Measurements from ENCODE around the gene FILIP1L. TPM values are rescaled to one million over a fixed set of nuclear protein-coding genes. Genes with fewer than 3 reads are reported as not detected.

Gene FILIP1L
- total RNA-seq, 1 experiment from 2014 or later: 15.5 TPM

DNA sequence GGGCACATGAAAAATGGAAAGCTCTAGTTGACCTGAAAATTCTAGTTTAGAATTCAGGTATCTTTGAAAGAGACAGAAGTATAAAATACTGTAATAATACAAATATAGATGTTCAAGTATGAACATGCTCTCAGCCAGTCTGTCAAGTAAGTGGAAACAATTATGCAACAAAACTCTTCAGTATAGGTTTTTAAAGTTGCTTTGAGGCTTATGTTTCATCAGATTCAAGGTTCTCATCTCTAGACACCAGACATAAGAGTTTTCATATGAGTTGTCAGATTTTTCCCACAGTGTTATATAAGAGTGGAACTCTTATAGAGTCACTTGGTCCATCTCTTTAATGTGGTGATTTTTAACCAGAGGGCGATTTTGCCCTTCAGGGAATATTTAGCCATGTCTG lies 274.7 kb downstream of the FILIP1L start:
- POLR2A ChIA-PET: no interaction called here
- Histone ChIP-seq H3K4me3 (ENCODE audit: low read depth, low read length) (no peak overlapping the region), H3K9me3 (no peaks in the 10 kb centered on the region), H3K4me1 (peaks cover 12% of the 10 kb centered on the region; the same call in 1 of the 2 replicates), H3K27me3 (replicated peaks; ENCODE audit: control insufficient read depth, insufficient read depth, low read length) (no peaks in the 10 kb centered on the region), H3K36me3 (ENCODE audit: control insufficient read depth, insufficient read depth, low read length) (no peaks in the 10 kb centered on the region)
- no peak for DNase-seq
- no TSS peak for BruUV-seq (replicated peaks)
- Mint-ChIP-seq H3K4me1 (ENCODE audit: low read depth, unreplicated experiment) (peaks cover 6% of the 10 kb centered on the region), H3K27ac (ENCODE audit: unreplicated experiment) (no peak overlapping the region), H3K27me3 (ENCODE audit: insufficient read depth, unreplicated experiment) (no peaks in the 10 kb centered on the region), H3K9me3 (ENCODE audit: unreplicated experiment) (no peaks in the 10 kb centered on the region), H3K4me3 (ENCODE audit: unreplicated experiment) (no peak overlapping the region), H3K36me3 (ENCODE audit: insufficient read depth, unreplicated experiment) (no peaks in the 10 kb centered on the region)
- intact Hi-C loops (cut with micrococcal nuclease; ENCODE audit: unreplicated experiment): loop anchor here (5.0 kb wide), 1 partner anchor 348 kb away; no protein-coding TSS in a partner anchor
- TF ChIP-seq, protein P1, sequence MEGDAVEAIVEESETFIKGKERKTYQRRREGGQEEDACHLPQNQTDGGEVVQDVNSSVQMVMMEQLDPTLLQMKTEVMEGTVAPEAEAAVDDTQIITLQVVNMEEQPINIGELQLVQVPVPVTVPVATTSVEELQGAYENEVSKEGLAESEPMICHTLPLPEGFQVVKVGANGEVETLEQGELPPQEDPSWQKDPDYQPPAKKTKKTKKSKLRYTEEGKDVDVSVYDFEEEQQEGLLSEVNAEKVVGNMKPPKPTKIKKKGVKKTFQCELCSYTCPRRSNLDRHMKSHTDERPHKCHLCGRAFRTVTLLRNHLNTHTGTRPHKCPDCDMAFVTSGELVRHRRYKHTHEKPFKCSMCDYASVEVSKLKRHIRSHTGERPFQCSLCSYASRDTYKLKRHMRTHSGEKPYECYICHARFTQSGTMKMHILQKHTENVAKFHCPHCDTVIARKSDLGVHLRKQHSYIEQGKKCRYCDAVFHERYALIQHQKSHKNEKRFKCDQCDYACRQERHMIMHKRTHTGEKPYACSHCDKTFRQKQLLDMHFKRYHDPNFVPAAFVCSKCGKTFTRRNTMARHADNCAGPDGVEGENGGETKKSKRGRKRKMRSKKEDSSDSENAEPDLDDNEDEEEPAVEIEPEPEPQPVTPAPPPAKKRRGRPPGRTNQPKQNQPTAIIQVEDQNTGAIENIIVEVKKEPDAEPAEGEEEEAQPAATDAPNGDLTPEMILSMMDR (IDR thresholded peaks at IDR 0.05; ENCODE audit: insufficient read depth in 1 of 2, low read depth in 1 of 2, low read length in 1 of 2, severe bottlenecking in 1 of 2, unreplicated experiment in 1 of 2): no peak
- CTCF ChIA-PET: no interaction called here

DNA sequence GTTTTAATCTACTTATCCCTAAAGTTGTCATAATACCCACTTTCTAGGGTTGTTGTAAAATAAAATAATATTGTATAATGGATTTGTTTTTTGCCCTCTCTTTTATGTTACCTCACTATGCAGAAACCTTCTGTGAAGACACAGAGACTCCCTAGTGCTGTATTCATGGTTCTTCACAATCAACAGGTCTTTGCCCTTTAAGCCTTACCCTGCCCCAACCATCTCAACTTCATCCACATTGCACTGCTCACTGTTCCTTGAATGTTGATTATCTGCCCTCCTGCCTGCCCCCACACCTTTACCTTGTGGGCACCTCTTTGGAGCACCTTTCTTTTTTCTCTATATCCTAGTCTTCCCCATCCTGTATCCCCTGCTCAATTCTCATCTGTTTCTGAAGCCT lies 275.5 kb downstream of the FILIP1L start:
- no peak for DNase-seq
- Histone ChIP-seq H3K27me3 (replicated peaks; ENCODE audit: control insufficient read depth, insufficient read depth, low read length) (no peaks in the 10 kb centered on the region), H3K9me3 (no peaks in the 10 kb centered on the region), H3K4me3 (ENCODE audit: low read depth, low read length) (no peak overlapping the region), H3K4me1 (peaks cover 8% of the 10 kb centered on the region; the same call in 1 of the 2 replicates), H3K36me3 (ENCODE audit: control insufficient read depth, insufficient read depth, low read length) (no peaks in the 10 kb centered on the region)
- ChIA-PET CTCF (no interaction called here), POLR2A (no interaction called here)
- peaks cover 6% of the 10 kb centered on the region for H3K4me1 Mint-ChIP-seq (ENCODE audit: low read depth, unreplicated experiment)
- no peak overlapping the region for H3K4me3 Mint-ChIP-seq (ENCODE audit: unreplicated experiment)
- intact Hi-C loops (cut with micrococcal nuclease; ENCODE audit: unreplicated experiment): no loop called here
- H3K27me3 Mint-ChIP-seq (ENCODE audit: insufficient read depth, unreplicated experiment): no peaks in the 10 kb centered on the region
- H3K36me3 Mint-ChIP-seq (ENCODE audit: insufficient read depth, unreplicated experiment): no peaks in the 10 kb centered on the region
- H3K9me3 Mint-ChIP-seq (ENCODE audit: unreplicated experiment): no peaks in the 10 kb centered on the region
- no TSS peak for BruUV-seq (replicated peaks)
- no peak overlapping the region for H3K27ac Mint-ChIP-seq (ENCODE audit: unreplicated experiment)
- TF ChIP-seq, protein P1 (IDR thresholded peaks at IDR 0.05; ENCODE audit: insufficient read depth in 1 of 2, low read depth in 1 of 2, low read length in 1 of 2, severe bottlenecking in 1 of 2, unreplicated experiment in 1 of 2): no peak

DNA sequence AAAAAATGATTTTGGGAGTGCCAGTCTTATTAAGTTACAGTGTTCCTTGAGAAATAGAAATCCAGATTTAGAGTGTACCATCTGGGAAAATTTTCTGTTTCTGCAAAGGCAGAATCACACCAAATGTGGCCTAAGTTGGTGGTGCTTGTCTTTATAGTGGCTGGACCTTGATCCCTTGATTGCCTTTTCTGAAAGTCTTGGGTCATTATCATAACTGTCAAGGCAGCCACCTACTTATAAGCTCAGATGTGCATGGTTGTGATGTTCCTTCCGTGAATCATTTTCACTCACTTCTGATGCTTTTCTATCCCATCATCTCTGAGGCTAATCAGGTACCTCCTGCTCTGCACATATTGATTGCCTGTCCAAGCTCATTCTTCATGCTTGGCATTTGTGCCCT lies 276.6 kb downstream of the FILIP1L start:
- Mint-ChIP-seq H3K4me3 (ENCODE audit: unreplicated experiment) (no peak overlapping the region), H3K4me1 (ENCODE audit: low read depth, unreplicated experiment) (peaks cover under 1% of the 10 kb centered on the region), H3K27me3 (ENCODE audit: insufficient read depth, unreplicated experiment) (no peaks in the 10 kb centered on the region), H3K27ac (ENCODE audit: unreplicated experiment) (no peak overlapping the region), H3K9me3 (ENCODE audit: unreplicated experiment) (no peaks in the 10 kb centered on the region), H3K36me3 (ENCODE audit: insufficient read depth, unreplicated experiment) (no peaks in the 10 kb centered on the region)
- Histone ChIP-seq H3K4me3 (ENCODE audit: low read depth, low read length) (no peak overlapping the region), H3K9me3 (no peaks in the 10 kb centered on the region), H3K27me3 (replicated peaks; ENCODE audit: control insufficient read depth, insufficient read depth, low read length) (no peaks in the 10 kb centered on the region), H3K4me1 (no peaks in the 10 kb centered on the region), H3K36me3 (ENCODE audit: control insufficient read depth, insufficient read depth, low read length) (no peaks in the 10 kb centered on the region)
- no peak for DNase-seq
- no TSS peak for BruUV-seq (replicated peaks)
- POLR2A ChIA-PET: no interaction called here
- intact Hi-C loops (cut with micrococcal nuclease; ENCODE audit: unreplicated experiment): no loop called here
- TF ChIP-seq, protein P1 (IDR thresholded peaks at IDR 0.05; ENCODE audit: insufficient read depth in 1 of 2, low read depth in 1 of 2, low read length in 1 of 2, severe bottlenecking in 1 of 2, unreplicated experiment in 1 of 2): no peak
- CTCF ChIA-PET: no interaction called here
